Eye (tissue), 1 donor: Measurements from ENCODE around the gene ERO1A.
"Not testable (repeated sequence)": the region's sequence is repeated elsewhere in the genome, so short reads cannot be mapped to it uniquely, and the experiment has no call there.

Source experiments
- DNase-seq: peaks from one replicate; pipeline ENCODE4 v3.0.0-alpha.2; 2015

ERO1A gene

DNA sequence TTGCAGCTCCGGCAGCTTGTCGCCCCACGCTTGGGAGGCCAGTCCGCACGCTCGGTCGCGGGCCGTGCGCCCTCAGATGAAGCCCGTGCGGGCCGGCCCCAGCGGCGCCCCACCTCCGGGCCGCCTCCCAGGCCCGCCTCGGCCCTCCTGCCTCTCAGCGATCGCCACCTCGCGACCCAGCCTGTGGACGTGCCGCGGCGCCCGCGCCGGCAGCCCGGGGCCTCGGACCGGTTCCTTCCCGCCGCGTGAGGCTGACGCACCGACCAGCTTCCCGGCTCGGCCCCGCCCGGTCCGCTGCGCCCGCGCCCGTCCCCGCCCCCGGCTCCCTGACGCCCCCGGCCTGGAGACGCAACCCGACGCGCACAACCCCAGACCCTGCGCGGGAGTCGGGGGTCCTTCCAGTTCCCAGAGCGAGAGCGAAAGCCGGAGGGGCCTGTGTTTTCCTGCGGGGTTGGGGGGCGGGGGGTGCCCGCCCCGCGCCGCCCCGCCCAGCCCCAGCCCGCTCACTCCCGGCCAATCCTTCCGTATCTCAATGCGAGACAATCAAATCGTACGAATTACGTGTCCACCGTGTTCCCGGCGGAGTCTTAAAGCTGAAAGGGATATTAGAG, at the start of gene ERO1A:
TSS of gene ERO1A (minus strand) at position 78 of the 611 bp plus-strand sequence. CDS start at position 1, 77 bp downstream.
- DNase-seq: peak; percentile 90

DNA sequence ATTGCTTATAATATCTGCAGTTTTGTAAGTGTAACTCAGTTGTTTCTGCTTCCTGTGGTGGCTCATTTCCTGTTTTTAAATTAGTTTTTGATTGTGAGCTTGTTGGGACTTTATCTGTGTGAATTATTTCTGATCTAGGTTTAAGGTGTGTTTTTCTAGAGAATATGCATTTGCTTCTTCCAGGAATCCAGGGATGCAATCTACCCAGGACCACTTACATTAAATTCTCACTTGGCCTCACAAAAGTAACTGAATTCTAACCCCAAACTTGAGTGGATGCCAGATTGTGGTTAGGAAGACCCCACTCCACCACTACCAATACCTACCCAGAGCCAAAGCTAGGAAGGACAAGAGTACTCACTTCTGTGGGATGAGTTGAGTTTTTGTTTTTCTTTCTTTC, 46.5 kb upstream of the ERO1A start:
- no peak for DNase-seq

DNA sequence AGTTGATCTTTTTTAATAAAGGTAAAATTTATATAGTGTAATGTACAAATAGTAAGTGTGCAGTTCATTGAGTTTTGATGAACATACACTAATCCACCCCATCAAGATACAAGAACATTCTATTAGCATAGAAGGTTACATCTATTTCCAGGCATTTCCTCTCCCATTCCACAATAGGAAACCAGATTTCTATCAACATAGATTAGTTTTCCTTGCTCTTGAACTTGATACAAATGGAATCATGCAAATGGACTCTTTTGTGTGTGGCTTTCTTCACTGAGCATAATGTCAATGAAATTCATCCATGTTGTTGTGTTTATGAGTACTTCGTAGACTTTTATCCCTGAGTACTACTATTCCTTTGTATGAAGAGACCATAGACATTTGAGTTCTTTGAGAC, 45.4 kb upstream of the ERO1A start:
- DNase-seq: no peak

DNA sequence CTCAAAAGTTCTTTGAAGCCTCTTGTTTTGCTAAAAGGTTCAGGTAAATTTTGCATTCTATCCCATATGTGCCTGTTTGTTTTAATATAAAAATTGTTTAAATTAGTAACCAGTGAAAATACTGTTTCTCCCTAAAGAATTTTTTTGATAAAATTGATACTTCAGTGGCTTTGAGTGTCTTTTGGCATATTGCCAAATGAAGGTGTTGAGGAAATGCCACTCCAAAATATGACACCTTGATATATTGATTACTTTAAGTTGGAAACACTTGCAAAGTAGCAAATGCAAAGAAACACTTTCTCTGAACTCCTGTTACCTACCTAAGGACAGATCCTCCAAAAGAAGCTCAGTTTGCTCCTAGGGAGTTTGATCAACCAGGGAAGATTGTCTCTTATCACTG, 43.1 kb upstream of the ERO1A start:
- no peak for DNase-seq

DNA sequence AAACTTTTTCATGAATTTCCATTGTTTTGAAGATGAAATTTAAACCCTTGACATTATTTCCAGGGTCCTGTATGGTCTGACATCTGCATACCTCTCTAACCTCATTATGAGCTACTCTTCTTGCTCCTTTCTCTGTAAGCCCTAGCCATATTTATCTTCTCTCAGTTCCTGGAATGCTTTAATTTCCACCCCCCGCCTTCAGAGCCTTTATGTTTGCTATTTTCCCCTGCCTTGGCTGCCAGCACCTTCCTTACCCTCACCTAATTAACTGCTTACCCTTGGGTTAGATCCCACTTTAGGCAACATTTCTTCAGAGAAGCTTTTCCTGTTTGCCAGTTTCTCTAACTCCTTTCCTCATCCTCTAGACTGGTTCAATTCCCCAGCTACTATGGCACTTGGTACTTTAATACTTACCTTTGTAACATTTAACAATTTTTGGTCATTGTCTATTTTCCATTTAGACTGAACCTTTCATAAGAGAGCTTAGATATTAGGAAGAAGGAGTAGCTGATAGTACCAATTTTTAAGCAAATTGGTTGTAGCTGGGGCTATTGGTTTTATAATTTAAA, 40.6 kb upstream of the ERO1A start:
- DNase-seq: no peak

DNA sequence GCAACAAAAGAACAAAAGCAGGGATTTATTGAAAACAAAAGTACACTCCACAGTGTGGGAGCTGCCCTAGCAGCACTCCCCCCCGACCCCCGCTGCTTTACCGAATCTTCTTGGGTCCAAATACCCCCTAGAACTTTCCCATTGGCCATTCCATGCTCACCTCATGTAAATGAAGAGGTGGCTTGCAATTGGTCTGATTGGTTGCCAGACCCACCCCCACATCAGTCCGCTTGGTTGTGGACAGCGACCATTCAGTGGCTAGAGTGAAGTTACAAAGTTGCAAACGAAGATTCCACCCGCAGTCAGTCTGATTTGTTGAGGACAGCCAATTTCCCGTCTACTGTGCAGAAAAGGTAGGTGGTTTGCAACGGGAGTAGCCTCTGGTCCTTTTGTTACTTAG, 38.5 kb upstream of the ERO1A start:
- no peak for DNase-seq

- DNase-seq: peak; percentile 78
These were observed 35.4 kb upstream of the ERO1A start for GRCh38 chr14:52730709-52731111.

DNA sequence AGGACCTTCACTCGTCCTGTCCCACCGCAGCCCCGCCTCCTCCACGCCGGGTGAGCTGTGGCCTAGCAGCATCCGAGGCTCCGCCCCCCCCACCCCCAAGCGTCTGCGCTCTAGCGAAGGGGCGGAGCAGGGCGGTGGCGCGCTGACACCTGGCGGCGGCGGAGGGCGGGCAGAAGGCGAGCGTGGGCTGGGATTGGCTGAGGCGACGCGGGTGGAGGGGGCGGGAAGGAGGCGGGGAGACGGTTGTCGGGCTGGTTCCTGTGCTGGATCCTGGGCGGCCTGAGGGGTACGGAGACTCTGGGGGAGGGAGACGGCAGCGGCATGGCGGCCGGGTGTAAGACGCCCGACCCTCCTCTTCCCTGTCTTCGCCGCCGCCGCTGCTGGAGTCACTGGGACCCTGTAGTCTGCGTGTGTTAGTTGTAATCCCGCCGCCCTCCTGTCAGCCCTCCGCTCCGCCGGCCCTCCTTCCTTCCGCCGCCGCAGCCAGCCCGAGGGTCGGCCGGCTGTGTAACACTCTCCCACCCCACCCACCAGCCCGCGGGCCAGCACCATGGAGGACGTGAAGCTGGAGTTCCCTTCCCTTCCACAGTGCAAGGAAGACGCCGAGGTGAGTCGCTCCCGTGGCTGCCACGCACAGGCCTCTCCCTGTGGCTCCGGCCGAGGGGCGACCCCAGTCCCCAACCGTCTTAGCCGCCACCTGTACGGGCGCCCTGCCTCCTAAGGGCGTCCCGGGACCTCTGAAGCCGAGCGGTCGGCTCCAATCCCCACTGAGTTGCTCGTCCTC, 34.8 kb upstream of the ERO1A start, which contains the start of gene STYX:
TSS of gene STYX (plus strand) at position 242 of the 784 bp plus-strand sequence. CDS start at position 551, 309 bp downstream.
- peak; percentile 99 for DNase-seq

DNA sequence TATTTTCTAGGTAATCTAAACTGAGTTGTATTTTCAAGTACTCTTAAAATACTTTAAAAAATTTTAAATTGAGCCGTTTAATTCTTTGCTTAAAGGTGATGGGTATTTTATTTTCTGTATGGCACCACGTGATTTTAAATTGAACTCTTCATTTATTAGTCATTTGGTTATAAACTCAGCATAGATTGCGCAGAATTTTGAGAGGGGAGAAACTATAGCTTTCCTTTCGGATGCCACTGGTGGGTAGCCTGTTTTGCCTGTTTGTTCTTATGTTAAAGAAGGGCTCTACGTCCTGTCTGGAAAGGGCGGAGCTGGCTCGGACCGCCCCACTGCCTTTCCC, 34.2 kb upstream of the ERO1A start:
- DNase-seq: no peak

GRCh38 chr14:52729035-52729434, 33.7 kb upstream of the ERO1A start:
- not testable (repeated sequence) for DNase-seq

GRCh38 chr14:52727509-52727908, 32.2 kb upstream of the ERO1A start:
- not testable (repeated sequence) for DNase-seq

- no peak for DNase-seq
These were observed 28.9 kb upstream of the ERO1A start for GRCh38 chr14:52724360-52724644.

DNA sequence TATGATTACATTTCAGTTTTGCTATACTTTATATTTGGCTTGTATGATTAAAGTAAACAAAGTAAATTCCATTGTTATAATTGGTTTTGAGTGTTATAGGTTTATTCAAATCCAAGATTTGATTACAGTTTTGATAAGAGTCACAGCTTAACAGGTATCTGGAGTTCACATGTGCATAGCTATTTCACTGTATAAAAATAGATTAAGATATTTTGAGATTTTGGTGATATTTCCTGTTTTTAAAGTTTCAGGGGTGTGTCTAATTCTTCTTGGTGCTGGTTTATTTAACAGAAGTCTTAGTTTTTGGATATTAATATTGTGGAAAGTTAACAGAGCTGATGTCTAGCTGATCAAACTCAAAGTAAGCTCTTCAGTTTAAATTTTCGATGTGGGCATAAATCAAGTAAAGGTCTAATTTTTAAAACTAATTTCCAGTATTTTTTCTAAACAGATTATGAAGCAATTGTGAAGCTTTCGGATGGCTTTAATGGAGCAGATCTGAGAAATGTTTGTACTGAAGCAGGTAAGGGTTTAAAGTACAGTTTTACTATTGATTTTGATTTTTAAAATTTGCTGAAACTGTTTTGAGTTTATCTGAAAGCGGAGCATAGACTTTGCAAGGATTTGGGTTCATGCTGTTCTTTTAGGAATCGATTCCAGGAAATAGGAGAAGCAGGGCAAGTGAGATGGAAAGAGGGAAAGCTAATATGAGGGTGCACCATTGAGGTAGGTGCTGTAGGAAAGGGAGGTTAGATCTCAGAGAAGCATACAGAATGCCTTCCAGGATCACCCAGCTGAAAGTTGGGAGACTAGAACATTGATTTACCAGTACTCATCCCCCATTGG, 28.4 kb upstream of the ERO1A start:
- no peak for DNase-seq

DNA sequence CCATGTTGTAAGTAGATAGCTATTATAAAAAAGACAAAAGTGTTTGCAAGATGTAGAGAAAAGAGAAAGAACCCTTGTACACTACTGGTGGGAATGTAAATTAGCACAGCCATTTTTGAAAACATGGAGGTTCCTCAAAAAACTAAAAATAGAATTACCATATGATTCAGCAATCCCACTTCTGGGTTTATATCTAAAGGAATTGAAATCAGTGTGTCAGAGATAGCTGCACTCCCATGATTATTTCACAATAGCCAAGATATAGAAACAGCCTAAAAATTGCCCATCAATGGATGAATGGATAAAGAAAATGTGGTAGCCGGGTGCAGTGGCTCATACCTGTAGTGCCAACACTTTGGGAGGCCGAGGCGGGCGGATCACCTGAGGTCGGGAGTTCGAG, 20.8 kb upstream of the ERO1A start:
- DNase-seq: no peak

DNA sequence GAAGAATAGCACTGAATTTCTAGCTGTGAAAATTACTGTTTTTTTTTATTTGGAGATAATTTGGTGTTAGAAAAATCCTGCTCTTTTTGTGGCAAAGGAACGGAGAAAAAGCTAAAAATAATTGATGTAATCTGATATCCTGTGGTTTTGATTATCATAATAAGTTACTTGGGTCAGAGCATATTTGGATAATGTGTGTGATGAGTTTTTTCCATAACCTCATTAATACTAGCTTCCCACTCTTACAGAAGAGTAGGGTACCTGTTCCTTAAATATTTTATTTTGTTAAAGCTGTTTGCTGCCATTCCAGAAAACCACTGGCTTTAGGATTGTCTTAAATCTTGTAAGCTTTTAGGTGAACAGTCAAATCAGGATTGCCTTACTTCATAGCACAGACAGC, 16.3 kb upstream of the ERO1A start:
- DNase-seq: no peak

DNA sequence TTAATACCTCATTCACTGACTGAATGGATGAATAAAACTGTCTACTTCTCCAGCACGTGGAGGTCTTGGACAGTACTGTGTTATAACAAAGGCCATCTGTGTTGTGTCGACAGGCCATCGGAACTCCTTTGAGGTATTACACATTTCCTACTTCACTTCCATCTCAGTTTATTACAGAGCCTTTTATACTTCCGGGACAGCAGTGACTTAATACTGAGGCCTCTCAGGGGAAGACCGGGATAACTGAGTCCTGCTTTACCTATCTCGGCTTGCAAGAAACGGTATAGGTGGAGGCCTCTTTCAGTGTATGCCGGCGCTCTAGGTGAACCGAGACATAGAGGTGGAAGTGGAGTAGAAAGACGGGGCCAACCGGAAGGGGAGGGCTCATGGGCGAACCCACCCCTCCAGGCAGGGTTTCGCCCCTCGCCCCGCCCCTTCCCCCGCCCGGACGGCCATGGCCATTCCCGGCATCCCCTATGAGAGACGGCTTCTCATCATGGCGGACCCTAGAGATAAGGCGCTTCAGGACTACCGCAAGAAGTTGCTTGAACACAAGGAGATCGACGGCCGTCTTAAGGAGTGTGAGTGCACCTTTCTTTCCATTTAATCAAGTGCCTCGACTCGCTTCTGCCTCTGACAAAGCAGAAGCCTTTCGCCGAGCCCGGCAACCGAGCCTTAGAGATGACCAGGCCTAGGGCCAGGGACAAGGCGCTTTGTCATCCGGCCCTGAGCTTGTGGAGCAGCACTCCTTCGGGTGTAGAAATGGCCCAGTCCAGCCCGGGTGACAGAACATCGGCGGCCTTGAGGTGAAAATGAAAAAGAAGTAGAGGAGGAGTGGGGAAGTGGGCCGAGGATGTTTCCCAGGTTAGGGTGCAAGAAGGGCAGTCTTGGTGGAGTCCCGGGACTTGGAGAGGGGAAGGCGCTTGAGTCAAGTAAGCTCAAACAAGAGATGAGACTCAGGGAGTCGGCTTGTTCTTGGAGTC, 11.7 kb upstream of the ERO1A start, which contains the start of gene PSMC6:
TSS of gene PSMC6 (plus strand) at position 477 of the 983 bp plus-strand sequence. CDS start at position 497, 20 bp downstream.
- DNase-seq: peak; percentile 97

DNA sequence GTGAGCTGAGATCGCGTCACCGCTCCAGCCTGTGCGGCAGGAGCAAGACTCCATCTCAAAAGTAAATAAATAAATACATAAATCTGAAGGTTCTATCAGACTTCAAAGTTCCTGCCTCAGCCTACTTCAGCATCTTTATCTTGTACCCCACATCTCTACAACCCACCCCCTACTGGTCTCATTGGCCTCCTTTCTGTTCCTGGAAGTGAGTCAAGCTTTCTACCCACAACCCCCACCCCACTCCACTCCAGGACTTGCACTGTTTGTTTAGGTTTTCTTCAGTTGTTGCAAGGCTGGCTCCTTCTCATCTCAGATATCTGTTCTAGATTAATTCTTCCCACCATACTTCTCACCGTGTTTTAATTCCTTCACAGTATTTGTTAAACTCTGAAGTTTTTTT, 10.9 kb upstream of the ERO1A start:
- no peak for DNase-seq

DNA sequence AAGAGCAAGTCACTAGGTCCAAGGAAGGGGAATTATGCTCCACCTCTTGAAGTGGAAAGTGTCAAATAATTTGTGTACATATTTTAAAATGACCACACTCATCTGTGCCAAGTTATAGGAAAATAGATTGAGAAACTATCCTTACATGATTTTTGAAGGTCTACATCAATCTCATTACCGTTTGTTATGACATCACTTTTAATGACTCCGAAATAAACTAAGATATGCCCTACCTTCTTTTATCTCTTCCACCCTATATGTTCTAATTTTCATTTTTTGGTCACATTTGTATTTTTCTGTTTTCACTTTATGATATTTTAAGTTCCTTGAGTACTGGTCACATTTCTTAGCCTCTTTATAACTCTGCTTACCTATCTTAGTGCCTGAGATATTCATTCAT, 8.3 kb upstream of the ERO1A start:
- no peak for DNase-seq

- DNase-seq: no peak
These were observed 7.9 kb upstream of the ERO1A start for GRCh38 chr14:52703225-52703624.

- no peak for DNase-seq
These were observed 5.9 kb upstream of the ERO1A start for GRCh38 chr14:52701223-52701622.

DNA sequence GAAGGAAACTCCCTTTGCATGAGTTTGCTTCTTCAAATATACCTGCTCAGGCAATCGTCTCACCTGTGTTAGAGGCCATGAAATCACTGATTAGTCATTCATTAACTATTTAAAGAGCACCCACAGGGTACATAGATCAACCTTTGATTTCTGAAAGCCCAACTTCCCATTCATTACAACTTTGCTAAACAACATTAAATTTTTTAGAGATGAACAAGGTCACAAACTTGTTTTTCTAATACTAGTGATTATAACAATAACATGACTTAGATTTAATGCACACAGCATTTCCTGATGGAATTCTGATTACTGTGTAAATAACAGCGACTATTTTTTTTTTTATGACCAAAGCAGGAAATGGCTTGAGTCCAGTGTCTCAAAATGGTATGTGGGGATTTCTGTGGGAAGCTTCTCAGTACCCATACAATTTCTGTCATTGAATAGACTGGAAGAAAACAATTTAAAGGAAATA, 5.4 kb upstream of the ERO1A start:
- DNase-seq: no peak
